ENCODE measurements around the gene UBXN6. TPM values are rescaled to one million over a fixed set of nuclear protein-coding genes. Genes with fewer than 3 reads are reported as not detected.

The UBXN6 gene
- total and polyA plus RNA-seq, 2 of the 8 experiments (the other 6 are each of a cell fraction or from before 2014, with no cell fraction given): 28.0 to 43.8 TPM

- no peak for TF ChIP-seq CHD7 (IDR thresholded peaks at IDR 0.05; ENCODE audit: insufficient replicate concordance, low read length)
- TF ChIP-seq CEBPB (IDR thresholded peaks at IDR 0.05; ENCODE audit: low read depth, low read length): no peak
- no peak for TF ChIP-seq E2F6 (IDR thresholded peaks at IDR 0.05)
- no peak for TF ChIP-seq EP300 (IDR thresholded peaks at IDR 0.05; ENCODE audit: borderline replicate concordance in 1 of 2, low read depth in 2 of 2, low read length in 2 of 2)
Observed at GRCh38 chr19:4396949-4397783, 60.4 kb downstream of the UBXN6 start (continued).
